HL-60 (cell line): Measurements from ENCODE around the gene LARP1B.
"Not testable (repeated sequence)": the region's sequence is repeated elsewhere in the genome, so short reads cannot be mapped to it uniquely, and the experiment has no call there.

Source experiments
- DNase-seq, 2 experiments: peaks; one replicate each; pipeline ENCODE4 v3.0.0-alpha.2; 2010 to 2020; ENCODE audit warnings: low read depth in 1 of 2, low spot score in 1 of 2
- H3K27ac ChIP-seq: fragments of 250-450 bp; sonication (Bioruptor Pico); replicated peaks from 2 replicates; pipeline ENCODE4 v1.5.1; 2020; ENCODE audit warnings: mild to moderate bottlenecking, moderate library complexity
- H3K27me3 ChIP-seq: fragments of 250-450 bp; sonication (Bioruptor Pico); 2 replicates; pipeline ENCODE4 v1.5.1; 2021; ENCODE audit warnings: mild to moderate bottlenecking, moderate library complexity; ENCODE audit not compliant: insufficient read depth, poor library complexity, severe bottlenecking
- H3K4me3 ChIP-seq: replicated peaks from 2 replicates; pipeline ENCODE4 v1.5.1; 2011; ENCODE audit warnings: mild to moderate bottlenecking, control low read depth, low read length; ENCODE audit not compliant: insufficient read depth
- CTCF ChIP-seq: IDR thresholded peaks from one replicate; pipeline ENCODE4 v1.5.1; 2011; ENCODE audit warnings: low read length, control low read depth, inconsistent platforms; ENCODE audit not compliant: insufficient read depth
- GABPA ChIP-seq: IDR thresholded peaks from 2 replicates; pipeline ENCODE4 v1.6.1; 2012; ENCODE audit warnings: low read depth
- POLR2AphosphoS5 ChIP-seq: IDR thresholded peaks from 2 replicates; pipeline ENCODE4 v1.6.1; 2012; ENCODE audit warnings: low read depth
- REST ChIP-seq: IDR thresholded peaks from 2 replicates; pipeline ENCODE4 v1.6.1; 2012; ENCODE audit warnings: low read depth; ENCODE audit not compliant: insufficient replicate concordance
- SPI1 ChIP-seq: IDR thresholded peaks from 2 replicates; pipeline ENCODE4 v1.6.1; 2012; ENCODE audit warnings: low read depth, mild to moderate bottlenecking, borderline replicate concordance

LARP1B gene

GRCh38 chr4:128155231-128155855, 94.2 kb downstream of the LARP1B start:
- no peaks in the 10 kb centered on the region for H3K27me3 ChIP-seq
- TF ChIP-seq SPI1 (peak; percentile 79; the same call in 1 of the 2 replicates), GABPA (0 out of 2 replicates have a peak, but pooled peaks have one; percentile 37), CTCF (no peak), REST (no peak), POLR2AphosphoS5 (0 out of 2 replicates have a peak, but pooled peaks have one; percentile 27)
- peak in 1 of 2 experiments; percentile 84 for DNase-seq
- H3K4me3 ChIP-seq = no peak overlapping the region
- peak overlapping the region; percentile 63 for H3K27ac ChIP-seq

- Histone ChIP-seq H3K27me3 (no peaks in the 10 kb centered on the region), H3K27ac (no peak overlapping the region; the same call in 1 of the 2 replicates), H3K4me3 (no peak overlapping the region)
- TF ChIP-seq SPI1 (no peak), CTCF (no peak), POLR2AphosphoS5 (no peak), GABPA (no peak), REST (no peak)
- DNase-seq = no peak
Observed at GRCh38 chr4:128155874-128156456, 94.9 kb downstream of the LARP1B start.

- DNase-seq, H3K27ac ChIP-seq, H3K4me3 ChIP-seq, H3K27me3 ChIP-seq: not testable (repeated sequence)
Observed at GRCh38 chr4:128156472-128156871, 95.4 kb downstream of the LARP1B start.

GRCh38 chr4:128158894-128159293, 97.8 kb downstream of the LARP1B start:
- Histone ChIP-seq H3K27me3 (no peaks in the 10 kb centered on the region), H3K27ac (no peak overlapping the region), H3K4me3 (no peak overlapping the region)
- DNase-seq = no peak
- no peak for TF ChIP-seq GABPA
- no peak for TF ChIP-seq REST
- TF ChIP-seq CTCF = no peak
- no peak for TF ChIP-seq POLR2AphosphoS5
- TF ChIP-seq SPI1 = no peak
